Loucy (cell line): ENCODE measurements around the gene GGACT.
A peak's percentile ranks its signal among the peaks of the same experiment; 100 is the strongest.

ENCODE experiments used
- H2AFZ ChIP-seq: fragments of 200-600 bp; sonication (generic); 2 replicates; pipeline ENCODE4 v1.6.0; 2016; ENCODE audit warnings: antibody characterized with exemption, mild to moderate bottlenecking, low read length, moderate library complexity
- H3F3A ChIP-seq: fragments of 200-600 bp; 2 replicates; pipeline ENCODE4 v1.6.0; 2016; ENCODE audit warnings: antibody characterized with exemption, low read depth, mild to moderate bottlenecking
- H3K27me3 ChIP-seq: fragments of 200-600 bp; sonication (generic); 2 replicates; pipeline ENCODE4 v1.6.1; 2014; ENCODE audit warnings: low read length, mild to moderate bottlenecking; ENCODE audit not compliant: insufficient read depth, poor library complexity, severe bottlenecking
- H3K36me3 ChIP-seq: fragments of 200-600 bp; sonication (generic); 2 replicates; pipeline ENCODE4 v1.6.1; 2016; ENCODE audit warnings: low read length; ENCODE audit not compliant: insufficient read depth
- H3K4me1 ChIP-seq: fragments of 200-600 bp; sonication (generic); 2 replicates; pipeline ENCODE4 v1.5.1; 2014; ENCODE audit warnings: low read length, mild to moderate bottlenecking; ENCODE audit not compliant: insufficient read depth, poor library complexity, severe bottlenecking
- H3K4me2 ChIP-seq: fragments of 200-600 bp; sonication (generic); 2 replicates; pipeline ENCODE4 v1.6.0; 2014; ENCODE audit warnings: antibody characterized with exemption, low read length, low read depth, mild to moderate bottlenecking; ENCODE audit not compliant: poor library complexity, severe bottlenecking
- H3K4me3 ChIP-seq: fragments of 200-600 bp; sonication (generic); 2 replicates; pipeline ENCODE4 v1.5.1; 2014; ENCODE audit warnings: low read length, mild to moderate bottlenecking, mixed read lengths; ENCODE audit not compliant: poor library complexity, severe bottlenecking
- H3K79me2 ChIP-seq: fragments of 200-600 bp; sonication (generic); 2 replicates; pipeline ENCODE4 v1.6.1; 2014; ENCODE audit warnings: low read length; ENCODE audit not compliant: insufficient read depth
- H3K9ac ChIP-seq: fragments of 200-600 bp; sonication (generic); 2 replicates; pipeline ENCODE4 v1.6.0; 2014; ENCODE audit warnings: mild to moderate bottlenecking, low read depth, low read length, moderate library complexity; ENCODE audit not compliant: poor library complexity, severe bottlenecking
- H3K9me2 ChIP-seq: fragments of 200-600 bp; sonication (generic); replicated peaks from 2 replicates; pipeline ENCODE4 v1.6.1; 2016; ENCODE audit warnings: low read depth, low read length, mixed read lengths
- H3K9me3 ChIP-seq: fragments of 200-600 bp; sonication (generic); 2 replicates; pipeline ENCODE4 v1.6.1; 2014; ENCODE audit warnings: mild to moderate bottlenecking, antibody characterized with exemption, low read length, low read depth; ENCODE audit not compliant: insufficient read depth
- H4K20me1 ChIP-seq: fragments of 200-600 bp; sonication (generic); 2 replicates; pipeline ENCODE4 v1.6.0; 2014; ENCODE audit warnings: antibody characterized with exemption, low read length, mild to moderate bottlenecking; ENCODE audit not compliant: insufficient read depth, poor library complexity, severe bottlenecking
- EZH2phosphoT487 ChIP-seq: fragments of 200-600 bp; IDR thresholded peaks from 2 replicates; pipeline ENCODE4 v1.6.1; 2018; ENCODE audit warnings: antibody characterized with exemption, mild to moderate bottlenecking, moderate library complexity, borderline replicate concordance
- TF ChIP-seq, protein P1 (sequence below): fragments of 200-600 bp; sonication (generic); conservative IDR thresholded peaks from 2 replicates; pipeline ENCODE4 v1.5.1; 2014; ENCODE audit warnings: mild to moderate bottlenecking, antibody characterized with exemption, low read length

Gene GGACT

DNA sequence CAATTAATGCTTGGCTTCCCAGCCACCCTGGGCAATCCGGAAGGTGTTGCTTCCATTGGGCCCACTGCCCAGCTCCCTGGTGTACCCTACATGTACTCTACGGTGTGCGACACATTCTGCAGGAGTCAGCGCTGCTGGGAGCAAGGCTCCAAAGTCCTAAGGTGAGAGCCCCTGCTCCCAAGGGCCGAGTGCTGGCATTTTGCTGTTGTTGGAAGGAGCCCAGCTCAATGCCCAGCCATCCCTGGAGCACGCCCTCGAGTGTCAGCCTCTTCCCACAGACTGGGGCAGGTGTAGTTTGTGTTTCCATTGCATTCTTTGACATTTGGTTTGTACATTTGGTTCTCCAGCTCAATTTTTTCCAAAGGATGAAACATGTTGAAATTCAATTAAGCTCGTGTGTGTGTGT, 64.6 kb downstream of the GGACT start:
- Histone ChIP-seq H3K4me2 (no peak overlapping the region), H3K79me2 (no peaks in the 10 kb centered on the region), H3K4me3 (no peak overlapping the region), H3K9me3 (no peaks in the 10 kb centered on the region), H2AFZ (no peak overlapping the region), H3K9me2 (no peaks in the 10 kb centered on the region), H3K4me1 (peaks cover 18% of the 10 kb centered on the region), H4K20me1 (peaks cover 27% of the 10 kb centered on the region), H3K27me3 (no peaks in the 10 kb centered on the region), H3F3A (no peaks in the 10 kb centered on the region), H3K36me3 (no peaks in the 10 kb centered on the region; the same call in 1 of the 2 replicates), H3K9ac (no peak overlapping the region)
- no peak for TF ChIP-seq EZH2phosphoT487
- TF ChIP-seq, protein P1, sequence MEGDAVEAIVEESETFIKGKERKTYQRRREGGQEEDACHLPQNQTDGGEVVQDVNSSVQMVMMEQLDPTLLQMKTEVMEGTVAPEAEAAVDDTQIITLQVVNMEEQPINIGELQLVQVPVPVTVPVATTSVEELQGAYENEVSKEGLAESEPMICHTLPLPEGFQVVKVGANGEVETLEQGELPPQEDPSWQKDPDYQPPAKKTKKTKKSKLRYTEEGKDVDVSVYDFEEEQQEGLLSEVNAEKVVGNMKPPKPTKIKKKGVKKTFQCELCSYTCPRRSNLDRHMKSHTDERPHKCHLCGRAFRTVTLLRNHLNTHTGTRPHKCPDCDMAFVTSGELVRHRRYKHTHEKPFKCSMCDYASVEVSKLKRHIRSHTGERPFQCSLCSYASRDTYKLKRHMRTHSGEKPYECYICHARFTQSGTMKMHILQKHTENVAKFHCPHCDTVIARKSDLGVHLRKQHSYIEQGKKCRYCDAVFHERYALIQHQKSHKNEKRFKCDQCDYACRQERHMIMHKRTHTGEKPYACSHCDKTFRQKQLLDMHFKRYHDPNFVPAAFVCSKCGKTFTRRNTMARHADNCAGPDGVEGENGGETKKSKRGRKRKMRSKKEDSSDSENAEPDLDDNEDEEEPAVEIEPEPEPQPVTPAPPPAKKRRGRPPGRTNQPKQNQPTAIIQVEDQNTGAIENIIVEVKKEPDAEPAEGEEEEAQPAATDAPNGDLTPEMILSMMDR: no peak

DNA sequence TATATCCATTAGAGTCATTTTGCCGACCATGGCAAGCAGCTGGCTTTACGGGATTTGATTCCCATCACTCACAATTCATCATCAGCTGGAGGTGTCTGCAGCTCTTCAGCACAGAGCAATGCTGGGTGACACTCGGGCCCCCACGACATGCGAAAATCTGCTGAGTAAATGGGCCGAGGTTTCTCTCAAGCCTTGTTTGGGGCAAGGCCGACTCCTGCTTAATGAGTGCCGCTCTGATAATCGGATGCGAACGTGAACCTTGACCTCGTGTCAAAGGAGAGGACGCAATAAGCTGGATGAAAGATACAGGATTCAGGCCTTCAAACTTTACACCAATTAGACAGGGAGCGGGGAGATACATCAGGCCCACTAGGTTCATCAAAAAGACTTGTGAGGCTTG, 65.2 kb downstream of the GGACT start:
- Histone ChIP-seq H2AFZ (no peak overlapping the region), H3K9ac (no peak overlapping the region), H3K4me3 (no peak overlapping the region), H3K36me3 (no peaks in the 10 kb centered on the region; the same call in 1 of the 2 replicates), H3K79me2 (no peaks in the 10 kb centered on the region), H3K9me2 (no peaks in the 10 kb centered on the region), H3K4me1 (peaks cover 18% of the 10 kb centered on the region), H3K4me2 (no peak overlapping the region), H3K9me3 (no peaks in the 10 kb centered on the region), H4K20me1 (peaks cover 27% of the 10 kb centered on the region), H3F3A (no peaks in the 10 kb centered on the region), H3K27me3 (no peaks in the 10 kb centered on the region)
- TF ChIP-seq, protein P1: no peak
- TF ChIP-seq EZH2phosphoT487: no peak

DNA sequence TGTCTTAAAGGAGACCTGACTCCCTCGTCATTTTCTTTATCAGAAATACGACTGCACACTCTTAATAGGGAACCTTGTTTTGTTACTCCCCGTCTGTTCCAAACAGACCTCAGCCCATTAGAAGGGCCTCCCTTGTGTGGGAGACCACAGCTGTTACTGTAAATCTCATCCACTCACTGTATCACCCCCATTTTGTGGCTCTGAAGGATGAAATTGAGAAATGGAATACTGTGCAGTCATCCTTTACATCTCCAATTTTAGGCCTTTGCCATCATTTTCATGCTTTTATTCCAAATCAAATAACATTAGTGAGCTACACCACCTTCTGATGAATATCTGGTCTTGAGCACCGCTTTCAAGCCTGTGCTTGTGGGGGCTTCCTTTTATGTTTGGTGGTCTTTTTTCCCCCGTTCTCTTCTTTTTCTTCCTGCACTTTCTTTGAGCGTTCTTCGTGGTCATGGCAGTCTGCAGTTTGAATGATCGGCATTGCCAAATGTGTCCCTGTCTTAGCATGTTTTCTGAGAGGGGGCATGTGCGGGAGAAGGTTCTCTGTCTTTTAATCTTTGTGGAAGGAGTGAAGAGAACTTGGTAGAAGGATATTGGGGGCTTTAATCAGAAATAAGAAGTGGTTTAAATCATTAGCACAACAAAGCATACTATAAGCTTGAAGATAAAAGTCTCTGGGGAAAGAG, 65.8 kb downstream of the GGACT start:
- Histone ChIP-seq H3K36me3 (no peaks in the 10 kb centered on the region; the same call in 1 of the 2 replicates), H3K4me1 (peaks cover 18% of the 10 kb centered on the region), H3K9me2 (no peaks in the 10 kb centered on the region), H3F3A (no peaks in the 10 kb centered on the region), H3K27me3 (no peaks in the 10 kb centered on the region), H3K9me3 (no peaks in the 10 kb centered on the region), H3K4me3 (peak overlapping the region; percentile 65), H2AFZ (no peak overlapping the region), H4K20me1 (peaks cover 27% of the 10 kb centered on the region), H3K4me2 (peak overlapping the region; percentile 72), H3K9ac (no peak overlapping the region), H3K79me2 (no peaks in the 10 kb centered on the region)
- TF ChIP-seq, protein P1: no peak
- no peak for TF ChIP-seq EZH2phosphoT487
